H9 (cell line): Measurements from ENCODE around the gene DDX4. TPM values are rescaled to one million over a fixed set of nuclear protein-coding genes. Genes with fewer than 3 reads are reported as not detected.
"Not testable (repeated sequence)": the region's sequence is repeated elsewhere in the genome, so short reads cannot be mapped to it uniquely, and the experiment has no call there.

Source experiments
- DNase-seq: peaks from one replicate; pipeline ENCODE4 v3.0.0-alpha.2; 2017
- H2AFZ ChIP-seq: one replicate; pipeline ENCODE4 v1.6.1; 2013; ENCODE audit warnings: mild to moderate bottlenecking, low read length, control low read depth, moderate library complexity
- H2AK5ac ChIP-seq: 2 replicates; pipeline ENCODE4 v1.6.1; 2013; ENCODE audit warnings: low read length, control low read depth, mixed read lengths; ENCODE audit not compliant: insufficient read length
- H2BK120ac ChIP-seq: one replicate; pipeline ENCODE4 v1.6.1; 2013; ENCODE audit warnings: low read depth, mild to moderate bottlenecking, low read length, control low read depth, inconsistent platforms; ENCODE audit not compliant: poor library complexity, severe bottlenecking
- H2BK12ac ChIP-seq: 2 replicates; pipeline ENCODE4 v1.6.1; 2013; ENCODE audit warnings: low read length, control low read depth, mixed read lengths, low read depth; ENCODE audit not compliant: insufficient read length
- H2BK15ac ChIP-seq: 2 replicates; pipeline ENCODE4 v1.6.1; 2013; ENCODE audit warnings: low read depth, low read length, control low read depth
- H2BK20ac ChIP-seq: one replicate; pipeline ENCODE4 v1.6.1; 2013; ENCODE audit warnings: low read depth, mild to moderate bottlenecking, low read length, control low read depth, inconsistent platforms; ENCODE audit not compliant: poor library complexity, severe bottlenecking
- H2BK5ac ChIP-seq: 2 replicates; pipeline ENCODE4 v1.6.1; 2013; ENCODE audit warnings: low read length, control low read depth, mixed read lengths; ENCODE audit not compliant: insufficient read length
- H3K14ac ChIP-seq: 2 replicates; pipeline ENCODE4 v1.6.1; 2013; ENCODE audit warnings: low read length, control low read depth; ENCODE audit not compliant: insufficient read depth
- H3K18ac ChIP-seq: 2 replicates; pipeline ENCODE4 v1.6.1; 2013; ENCODE audit warnings: low read depth, mild to moderate bottlenecking, mixed read lengths, low read length, control low read depth; ENCODE audit not compliant: insufficient read length
- H3K23ac ChIP-seq: 2 replicates; pipeline ENCODE4 v1.6.1; 2013; ENCODE audit warnings: low read length, control low read depth, mixed read lengths, low read depth; ENCODE audit not compliant: insufficient read length
- H3K23me2 ChIP-seq: 2 replicates; pipeline ENCODE4 v1.6.1; 2013; ENCODE audit warnings: low read depth, mild to moderate bottlenecking, mixed read lengths, low read length, control low read depth; ENCODE audit not compliant: insufficient read length, poor library complexity, severe bottlenecking
- H3K27ac ChIP-seq: 2 replicates; pipeline ENCODE4 v1.5.1; 2013; ENCODE audit warnings: low read length, control low read depth, mixed read lengths, low read depth; ENCODE audit not compliant: insufficient read length
- H3K27me3 ChIP-seq: 2 replicates; pipeline ENCODE4 v1.6.1; 2013; ENCODE audit warnings: low read length, control low read depth, inconsistent platforms; ENCODE audit not compliant: insufficient read depth
- H3K4ac ChIP-seq: 2 replicates; pipeline ENCODE4 v1.6.1; 2013; ENCODE audit warnings: low read depth, mild to moderate bottlenecking, control low read depth, inconsistent platforms, low read length, moderate library complexity
- H3K4me1 ChIP-seq: 2 replicates; pipeline ENCODE4 v1.6.1; 2013; ENCODE audit warnings: low read length, control low read depth, inconsistent platforms; ENCODE audit not compliant: insufficient read depth
- H3K4me2 ChIP-seq: 2 replicates; pipeline ENCODE4 v1.6.1; 2013; ENCODE audit warnings: low read length, control low read depth, mixed read lengths; ENCODE audit not compliant: insufficient read length, insufficient read depth
- H3K56ac ChIP-seq: 2 replicates; pipeline ENCODE4 v1.6.1; 2013; ENCODE audit warnings: low read depth, mild to moderate bottlenecking, mixed read lengths, low read length, control low read depth; ENCODE audit not compliant: insufficient read length
- H3K79me1 ChIP-seq: 2 replicates; pipeline ENCODE4 v1.6.1; 2013; ENCODE audit warnings: low read depth, mild to moderate bottlenecking, moderate library complexity, low read length, control low read depth, inconsistent platforms; ENCODE audit not compliant: insufficient read depth, poor library complexity, severe bottlenecking
- H3K79me2 ChIP-seq: 2 replicates; pipeline ENCODE4 v1.6.1; 2013; ENCODE audit warnings: low read length, control low read depth, inconsistent platforms; ENCODE audit not compliant: insufficient read depth
- H3K9ac ChIP-seq: 2 replicates; pipeline ENCODE4 v1.6.1; 2013; ENCODE audit warnings: low read length, control low read depth, mixed read lengths; ENCODE audit not compliant: insufficient read length; ENCODE audit errors: extremely low read depth
- H3K9me3 ChIP-seq: one replicate; pipeline ENCODE4 v1.6.1; 2013; ENCODE audit warnings: low read depth, low read length, inconsistent platforms; ENCODE audit not compliant: control insufficient read depth
- H3T11ph ChIP-seq: one replicate; pipeline ENCODE4 v1.6.1; 2013; ENCODE audit warnings: mild to moderate bottlenecking, low read length, control low read depth, inconsistent platforms
- H4K20me1 ChIP-seq: one replicate; pipeline ENCODE4 v1.6.1; 2013; ENCODE audit not compliant: control insufficient read depth, insufficient read length, insufficient read depth
- H4K5ac ChIP-seq: 2 replicates; pipeline ENCODE4 v1.6.1; 2013; ENCODE audit warnings: low read depth, mild to moderate bottlenecking, mixed read lengths, low read length, control low read depth; ENCODE audit not compliant: insufficient read length
- H4K8ac ChIP-seq: replicated peaks from 2 replicates; pipeline ENCODE4 v1.6.1; 2013; ENCODE audit warnings: low read length, control low read depth, mixed read lengths, low read depth; ENCODE audit not compliant: insufficient read length
- H4K91ac ChIP-seq: 2 replicates; pipeline ENCODE4 v1.6.1; 2013; ENCODE audit warnings: low read depth, mild to moderate bottlenecking, moderate library complexity, mixed read lengths, low read length, control low read depth; ENCODE audit not compliant: insufficient read length
- H3K27ac Mint-ChIP-seq, 3 experiments: 2 replicates in 2 of 3; 3 replicates in 1 of 3; pipeline ENCODE4 v1.8.0; 2020 to 2021; ENCODE audit warnings: mixed read lengths in 3 of 3, mild to moderate bottlenecking in 1 of 3, moderate library complexity in 1 of 3
- H3K27me3 Mint-ChIP-seq: 2 replicates; pipeline ENCODE4 v1.8.0; 2021; ENCODE audit warnings: low read depth, mild to moderate bottlenecking, moderate library complexity, mixed read lengths
- H3K36me3 Mint-ChIP-seq, 3 experiments: 2 replicates in 2 of 3; 3 replicates in 1 of 3; pipeline ENCODE4 v1.8.0; 2020 to 2021; ENCODE audit warnings: low read depth in 3 of 3, mixed read lengths in 3 of 3; ENCODE audit not compliant: insufficient read depth in 1 of 3
- H3K4me1 Mint-ChIP-seq, 2 experiments: 2 replicates each; pipeline ENCODE4 v1.8.0; 2020; ENCODE audit warnings: mixed read lengths in 2 of 2
- H3K4me3 Mint-ChIP-seq, 2 experiments: 2 replicates in 1 of 2; 3 replicates in 1 of 2; pipeline ENCODE4 v1.8.0; 2020 to 2021; ENCODE audit warnings: mild to moderate bottlenecking in 2 of 2, mixed read lengths in 2 of 2, moderate library complexity in 1 of 2
- H3K9me3 Mint-ChIP-seq, 2 experiments: 2 replicates in 1 of 2; 3 replicates in 1 of 2; pipeline ENCODE4 v1.8.0; 2020; ENCODE audit warnings: mild to moderate bottlenecking in 2 of 2, mixed read lengths in 2 of 2, moderate library complexity in 1 of 2
- WGBS: extraction: QIAGEN DNeasy Blood & Tissue Kit; methylation state at CpG from one replicate; pipeline ENCODE4 v1.1.7; 2013; ENCODE audit warnings: missing lambda C conversion rate, low lambda C conversion rate, mixed read lengths; ENCODE audit not compliant: insufficient read length; ENCODE audit errors: extremely low coverage; 5-methylcytosine and 5-hydroxymethylcytosine counted together
- total RNA-seq: library from RNA; stranded (reverse); gene quantifications from 2 replicates; pipeline ENCODE4 v1.2.1, GENCODE V29; 2021

The DDX4 gene
- total RNA-seq, 1 experiment from 2014 or later = not detected

DNA sequence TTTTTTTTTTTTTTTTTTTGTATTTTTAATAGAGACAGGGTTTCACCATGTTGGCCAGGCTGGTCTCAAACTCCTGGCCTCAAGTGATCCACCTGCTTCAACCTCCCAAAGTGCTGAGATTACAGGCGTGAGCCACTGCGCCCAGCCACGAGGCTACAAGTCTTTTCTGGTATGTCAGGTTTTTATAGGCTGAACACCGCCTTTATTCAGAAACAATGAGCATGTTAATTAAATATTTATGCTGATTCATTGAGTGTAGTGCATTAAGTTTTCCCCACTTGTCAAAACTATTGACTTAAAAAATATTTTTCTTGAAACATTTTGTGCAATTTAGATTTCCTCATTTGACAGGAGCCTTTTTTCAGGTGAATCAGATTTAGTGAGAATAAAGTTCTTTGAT lies 78.1 kb downstream of the DDX4 start:
- H3K9me3 Mint-ChIP-seq, H3K27ac Mint-ChIP-seq, H3K9me3 ChIP-seq, H3K4me2 ChIP-seq, H3K4me1 ChIP-seq, H2AK5ac ChIP-seq, H3K18ac ChIP-seq, H2BK120ac ChIP-seq, H2BK20ac ChIP-seq, DNase-seq, H3K56ac ChIP-seq, H3K14ac ChIP-seq, H3K9ac ChIP-seq, H2BK15ac ChIP-seq, H3K4me1 Mint-ChIP-seq, H4K5ac ChIP-seq, H3K79me2 ChIP-seq, H3K27me3 ChIP-seq, H4K20me1 ChIP-seq, H2AFZ ChIP-seq, H3K4me3 Mint-ChIP-seq, H2BK12ac ChIP-seq, H3K4ac ChIP-seq, H3K23ac ChIP-seq, H4K91ac ChIP-seq, H3T11ph ChIP-seq, H3K27ac ChIP-seq, H3K36me3 Mint-ChIP-seq, H3K79me1 ChIP-seq, H4K8ac ChIP-seq, H3K23me2 ChIP-seq, H2BK5ac ChIP-seq: not testable (repeated sequence)
- no CpG with 5 or more reads among the region's 4 CpGs for WGBS
- H3K27me3 Mint-ChIP-seq = peaks cover 11% of the 10 kb centered on the region
